Chondrocyte (in vitro differentiated cells): Measurements from ENCODE around the gene CKMT2. TPM values are rescaled to one million over a fixed set of nuclear protein-coding genes. Genes with fewer than 3 reads are reported as not detected.

Source experiments
- DNase-seq: peaks from one replicate; pipeline ENCODE4 v3.0.0; 2021; ENCODE audit warnings: mixed read lengths, low spot score
- H3K27ac Mint-ChIP-seq: one replicate; pipeline ENCODE4 v1.8.0; 2021; ENCODE audit warnings: mild to moderate bottlenecking, moderate library complexity, mixed read lengths; ENCODE audit not compliant: unreplicated experiment
- H3K27me3 Mint-ChIP-seq: 2 replicates; pipeline ENCODE4 v1.8.0; 2021; ENCODE audit warnings: low read depth, mixed read lengths
- H3K36me3 Mint-ChIP-seq: 2 replicates; pipeline ENCODE4 v1.8.0; 2021; ENCODE audit warnings: low read depth, mixed read lengths
- H3K4me1 Mint-ChIP-seq: 2 replicates; pipeline ENCODE4 v1.8.0; 2021; ENCODE audit warnings: low read depth, mild to moderate bottlenecking, mixed read lengths
- H3K4me3 Mint-ChIP-seq: one replicate; pipeline ENCODE4 v1.8.0; 2021; ENCODE audit warnings: mild to moderate bottlenecking, moderate library complexity, mixed read lengths; ENCODE audit not compliant: unreplicated experiment
- H3K9me3 Mint-ChIP-seq: 2 replicates; pipeline ENCODE4 v1.8.0; 2021; ENCODE audit warnings: low read depth, mixed read lengths
- total RNA-seq: library from RNA; stranded (reverse); gene quantifications from 3 replicates; pipeline ENCODE4 v1.2.1, GENCODE V29; 2021
- TF ChIP-seq, protein P1 (sequence below): fragments of 200-600 bp; sonication (generic); IDR thresholded peaks from 2 replicates; pipeline ENCODE4 v1.5.0; 2021; ENCODE audit warnings: antibody characterized with exemption, mild to moderate bottlenecking, moderate library complexity

Gene CKMT2
- total RNA-seq, 1 donor from 2014 or later: not detected

DNA sequence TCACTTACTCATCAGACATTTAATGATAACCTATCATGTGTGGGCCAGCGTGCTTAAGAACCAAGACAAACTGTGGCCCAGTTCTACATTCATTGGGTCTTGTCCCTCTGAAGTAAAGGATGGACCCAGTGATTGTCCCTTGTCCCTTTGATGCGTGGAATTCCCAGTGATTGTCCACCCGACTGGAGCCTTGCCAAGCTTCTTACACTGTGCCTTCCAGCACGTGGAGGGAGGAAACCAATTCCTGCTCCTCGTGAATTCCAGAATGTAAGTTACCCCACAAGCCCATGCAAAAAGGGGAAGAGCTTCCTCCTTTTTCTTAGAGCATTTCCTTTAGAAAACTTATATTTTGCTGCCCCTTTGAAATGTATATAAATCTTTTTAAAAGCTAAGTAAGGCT, 7.9 kb downstream of the CKMT2 start:
- H3K4me3 Mint-ChIP-seq: no peak overlapping the region
- no peaks in the 10 kb centered on the region for H3K9me3 Mint-ChIP-seq
- TF ChIP-seq, protein P1, sequence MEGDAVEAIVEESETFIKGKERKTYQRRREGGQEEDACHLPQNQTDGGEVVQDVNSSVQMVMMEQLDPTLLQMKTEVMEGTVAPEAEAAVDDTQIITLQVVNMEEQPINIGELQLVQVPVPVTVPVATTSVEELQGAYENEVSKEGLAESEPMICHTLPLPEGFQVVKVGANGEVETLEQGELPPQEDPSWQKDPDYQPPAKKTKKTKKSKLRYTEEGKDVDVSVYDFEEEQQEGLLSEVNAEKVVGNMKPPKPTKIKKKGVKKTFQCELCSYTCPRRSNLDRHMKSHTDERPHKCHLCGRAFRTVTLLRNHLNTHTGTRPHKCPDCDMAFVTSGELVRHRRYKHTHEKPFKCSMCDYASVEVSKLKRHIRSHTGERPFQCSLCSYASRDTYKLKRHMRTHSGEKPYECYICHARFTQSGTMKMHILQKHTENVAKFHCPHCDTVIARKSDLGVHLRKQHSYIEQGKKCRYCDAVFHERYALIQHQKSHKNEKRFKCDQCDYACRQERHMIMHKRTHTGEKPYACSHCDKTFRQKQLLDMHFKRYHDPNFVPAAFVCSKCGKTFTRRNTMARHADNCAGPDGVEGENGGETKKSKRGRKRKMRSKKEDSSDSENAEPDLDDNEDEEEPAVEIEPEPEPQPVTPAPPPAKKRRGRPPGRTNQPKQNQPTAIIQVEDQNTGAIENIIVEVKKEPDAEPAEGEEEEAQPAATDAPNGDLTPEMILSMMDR: no peak
- H3K4me1 Mint-ChIP-seq: peaks cover 7% of the 10 kb centered on the region
- no peaks in the 10 kb centered on the region for H3K27me3 Mint-ChIP-seq
- peaks cover 1% of the 10 kb centered on the region for H3K36me3 Mint-ChIP-seq
- no peak overlapping the region for H3K27ac Mint-ChIP-seq
- no peak for DNase-seq

DNA sequence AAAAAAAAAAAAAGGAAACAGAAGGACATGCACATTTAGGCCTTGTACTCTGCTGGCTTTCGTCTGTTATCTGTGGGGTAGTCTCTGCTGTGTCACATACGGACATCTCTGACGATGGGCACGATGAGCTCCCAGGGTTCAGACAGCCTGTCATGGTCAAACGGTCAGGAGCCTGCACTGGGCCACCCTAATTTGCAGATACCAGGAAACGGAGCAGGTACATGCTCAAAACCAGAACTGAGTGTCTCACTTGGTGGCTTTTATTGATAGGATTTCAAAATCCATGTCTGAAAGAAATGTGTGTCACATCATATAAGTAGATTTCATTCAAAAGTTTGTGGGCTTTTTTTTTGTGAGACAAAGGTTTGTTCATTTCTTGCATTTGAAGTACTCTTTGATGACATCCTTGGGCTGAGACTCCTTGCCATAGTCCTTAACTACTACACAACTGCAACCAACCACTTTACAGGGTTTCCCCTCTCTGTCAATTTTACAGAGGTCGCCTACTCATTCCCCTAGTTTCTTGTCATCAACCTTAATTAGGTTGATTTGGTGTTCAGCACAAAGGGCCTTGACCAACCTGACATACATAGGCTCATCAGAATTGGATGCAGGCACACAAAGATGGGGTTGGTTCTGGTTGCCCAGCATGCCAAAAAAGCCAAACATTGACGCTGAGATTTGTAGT, 9.0 kb downstream of the CKMT2 start:
- no peak overlapping the region for H3K4me3 Mint-ChIP-seq
- no peak overlapping the region for H3K27ac Mint-ChIP-seq
- peaks cover 1% of the 10 kb centered on the region for H3K36me3 Mint-ChIP-seq
- no peak for DNase-seq
- TF ChIP-seq, protein P1: no peak
- no peaks in the 10 kb centered on the region for H3K27me3 Mint-ChIP-seq
- H3K9me3 Mint-ChIP-seq: no peaks in the 10 kb centered on the region
- peaks cover 7% of the 10 kb centered on the region for H3K4me1 Mint-ChIP-seq

DNA sequence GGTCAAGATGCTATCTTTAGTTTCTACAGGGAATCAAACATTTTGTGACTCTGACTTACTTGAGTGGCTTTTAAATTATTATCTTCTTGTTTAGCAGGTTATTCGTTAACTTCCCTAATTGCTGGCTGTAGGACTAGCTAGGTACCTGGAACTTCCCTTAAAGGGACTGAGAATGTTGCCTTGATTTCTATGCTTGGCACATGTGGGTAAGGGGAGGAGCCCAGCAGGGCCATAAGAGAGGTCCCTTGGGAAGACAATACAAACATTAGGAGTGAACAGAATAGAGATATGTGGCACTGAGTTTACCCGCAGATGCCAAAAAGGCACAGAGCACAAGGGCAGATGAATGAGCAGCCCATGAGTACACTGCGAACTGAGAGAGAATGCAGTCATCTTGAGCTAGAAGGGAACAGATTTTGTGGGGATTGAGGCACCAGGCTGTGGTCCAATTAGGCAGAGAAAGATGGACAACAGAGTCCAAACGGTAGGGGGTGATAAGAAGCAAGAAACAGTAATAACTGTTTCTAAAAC, 9.8 kb downstream of the CKMT2 start:
- H3K4me1 Mint-ChIP-seq: peaks cover 7% of the 10 kb centered on the region
- no peak for DNase-seq
- TF ChIP-seq, protein P1: no peak
- H3K4me3 Mint-ChIP-seq: no peak overlapping the region
- no peaks in the 10 kb centered on the region for H3K9me3 Mint-ChIP-seq
- no peak overlapping the region for H3K27ac Mint-ChIP-seq
- no peaks in the 10 kb centered on the region for H3K27me3 Mint-ChIP-seq
- H3K36me3 Mint-ChIP-seq: peaks cover 1% of the 10 kb centered on the region

DNA sequence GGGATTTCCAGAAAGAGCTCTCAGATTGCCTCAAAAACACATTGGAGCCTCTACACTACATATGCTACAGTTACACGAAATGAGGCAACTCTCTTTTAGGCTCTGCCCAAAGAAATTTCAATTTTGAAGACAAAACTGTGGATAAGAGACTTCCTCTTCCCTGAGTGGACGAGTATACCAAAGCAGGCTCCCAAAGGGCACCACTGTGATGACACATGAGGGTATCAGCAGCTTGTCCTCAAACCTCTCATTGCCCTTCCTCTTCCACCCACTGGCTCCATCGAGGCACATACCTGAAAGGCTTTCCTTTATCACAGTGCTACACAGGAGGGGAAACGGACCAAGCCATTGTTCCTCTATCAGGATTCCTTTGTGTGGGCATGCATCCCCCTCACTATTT, 11.3 kb downstream of the CKMT2 start:
- Mint-ChIP-seq H3K4me3 (no peak overlapping the region), H3K4me1 (peaks cover 7% of the 10 kb centered on the region), H3K27ac (no peak overlapping the region), H3K36me3 (no peaks in the 10 kb centered on the region), H3K27me3 (no peaks in the 10 kb centered on the region), H3K9me3 (no peaks in the 10 kb centered on the region)
- TF ChIP-seq, protein P1: no peak
- DNase-seq: no peak

DNA sequence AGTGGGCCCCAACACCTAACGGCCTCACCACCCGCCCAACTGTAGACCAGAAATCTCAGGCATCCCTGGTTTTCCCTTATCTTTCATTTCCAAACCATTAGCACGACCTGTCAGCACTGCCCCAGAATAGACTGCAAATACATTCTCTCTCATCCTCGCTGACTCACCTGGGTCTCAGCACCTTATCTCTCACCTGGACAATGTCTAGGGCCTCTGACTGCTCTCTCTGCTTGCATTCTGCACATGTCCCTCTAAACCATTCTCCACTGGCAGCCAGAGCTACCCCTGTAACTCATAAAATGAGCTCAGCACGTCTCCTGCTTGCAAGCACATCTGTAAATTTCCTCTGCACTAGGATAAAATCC, 12.7 kb downstream of the CKMT2 start:
- H3K36me3 Mint-ChIP-seq: peaks cover 8% of the 10 kb centered on the region
- peaks cover 6% of the 10 kb centered on the region for H3K9me3 Mint-ChIP-seq
- TF ChIP-seq, protein P1: no peak
- H3K27me3 Mint-ChIP-seq: no peaks in the 10 kb centered on the region
- no peak for DNase-seq
- no peak overlapping the region for H3K27ac Mint-ChIP-seq
- H3K4me1 Mint-ChIP-seq: peaks cover 7% of the 10 kb centered on the region
- H3K4me3 Mint-ChIP-seq: no peak overlapping the region
